Putamen (tissue), 1 donor: ENCODE results near the gene PPP1R12B.
"Not testable (repeated sequence)": the region's sequence is repeated elsewhere in the genome, so short reads cannot be mapped to it uniquely, and the experiment has no call there.

Experiments used
- DNase-seq: peaks from one replicate; pipeline ENCODE4 v3.0.0-alpha.2; 2016; ENCODE audit warnings: low spot score

PPP1R12B gene

GRCh38 chr1:202343652-202344349 lies 4.7 kb upstream of the PPP1R12B start:
- no peak for DNase-seq

DNA sequence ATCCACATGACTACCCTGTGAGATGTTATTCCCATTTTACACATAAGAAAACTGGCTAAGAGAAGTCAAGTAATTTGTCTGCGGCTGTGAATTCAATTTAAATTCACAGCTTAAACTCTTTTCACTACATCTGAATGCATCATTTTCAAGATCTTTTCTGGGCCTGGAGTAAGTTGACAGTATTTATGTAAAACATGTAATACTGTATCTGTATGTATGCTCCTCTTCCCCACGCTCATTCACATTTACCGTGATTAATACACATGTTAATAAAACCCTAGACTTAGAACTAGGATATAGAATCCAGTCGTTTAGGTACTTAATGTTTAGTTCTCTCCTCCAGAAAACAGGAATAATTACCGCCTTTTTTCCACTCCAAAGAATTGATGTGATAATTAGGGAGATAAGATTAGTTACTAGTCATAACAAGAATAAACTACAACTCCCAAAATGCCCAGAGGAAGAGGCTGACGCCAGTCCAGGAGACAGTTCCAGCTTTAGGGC lies 442 bp upstream of the PPP1R12B start:
- no peak for DNase-seq

GRCh38 chr1:202349206-202349928 lies 868 bp downstream of the PPP1R12B start:
- no peak for DNase-seq

- no peak for DNase-seq
These were observed 3.2 kb downstream of the PPP1R12B start for GRCh38 chr1:202351725-202352124.

GRCh38 chr1:202352583-202353197 lies 4.2 kb downstream of the PPP1R12B start:
- not testable (repeated sequence) for DNase-seq

DNA sequence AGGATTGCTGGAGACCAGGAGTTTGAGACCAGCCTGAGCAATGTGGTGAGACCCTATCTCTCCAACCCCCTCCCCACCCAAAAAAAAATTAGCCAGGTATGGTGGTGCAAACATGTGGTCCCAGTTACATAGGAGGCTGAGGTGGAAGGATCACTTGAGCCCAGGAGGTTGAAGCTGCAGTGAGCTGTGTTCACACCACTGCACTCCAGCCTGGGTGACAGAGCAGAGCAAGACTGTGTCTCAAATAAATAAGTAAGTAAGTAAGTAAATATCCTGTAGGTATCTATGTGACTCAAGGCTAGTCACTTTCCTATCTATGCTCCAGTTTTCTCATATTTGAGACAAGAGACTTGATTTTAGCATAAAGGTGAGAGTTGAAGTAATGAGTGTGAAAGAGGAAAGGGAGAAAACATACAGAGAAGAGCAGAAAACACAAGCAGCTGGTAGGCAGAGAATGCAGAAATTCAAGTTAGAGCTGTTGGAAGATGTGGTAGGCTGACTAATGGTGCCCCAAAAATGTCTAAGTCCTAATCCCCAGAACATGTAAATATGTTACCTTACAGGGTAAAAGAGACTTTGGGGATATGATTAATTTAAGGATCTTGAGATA lies 7.5 kb downstream of the PPP1R12B start:
- DNase-seq: no peak

DNA sequence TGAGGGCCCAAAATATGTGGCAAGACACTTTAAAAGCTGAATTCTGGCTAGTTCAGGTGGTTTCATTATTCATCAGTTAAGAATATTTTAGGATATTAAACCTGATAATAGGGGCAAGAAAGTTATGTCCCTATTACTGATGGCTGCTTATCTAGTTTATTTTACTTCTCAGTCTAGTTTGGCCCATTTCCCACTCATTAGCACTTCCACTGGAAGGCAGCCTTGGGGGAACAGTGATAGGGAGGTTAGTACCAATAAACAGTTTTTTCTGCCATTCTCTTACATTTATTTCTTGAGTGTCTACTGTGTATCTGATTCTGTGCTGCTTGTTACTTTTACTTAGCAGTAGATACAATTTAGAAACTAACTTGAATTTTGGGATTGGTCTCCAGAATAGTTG lies 9.0 kb downstream of the PPP1R12B start:
- no peak for DNase-seq

DNA sequence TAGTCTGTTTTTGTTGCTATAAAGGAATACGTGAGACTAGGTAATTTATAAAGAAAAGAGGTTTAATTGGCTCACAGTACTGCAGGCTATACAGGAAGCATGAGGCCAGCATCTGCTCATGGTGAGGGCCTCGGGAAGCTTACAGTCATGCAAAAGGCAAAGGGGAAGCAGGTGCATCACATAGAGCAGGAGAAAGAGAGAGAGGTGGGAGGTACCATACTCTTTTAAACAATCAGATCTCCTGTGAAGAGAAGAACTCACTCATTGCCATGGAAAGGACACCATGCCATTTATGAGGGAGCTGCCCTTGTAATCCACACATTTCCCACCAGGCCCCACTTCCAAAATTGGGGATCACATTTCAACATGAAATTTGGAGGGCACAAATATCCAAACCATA lies 12.7 kb downstream of the PPP1R12B start:
- DNase-seq: no peak

GRCh38 chr1:202361701-202362100 lies 13.2 kb downstream of the PPP1R12B start:
- no peak for DNase-seq

DNA sequence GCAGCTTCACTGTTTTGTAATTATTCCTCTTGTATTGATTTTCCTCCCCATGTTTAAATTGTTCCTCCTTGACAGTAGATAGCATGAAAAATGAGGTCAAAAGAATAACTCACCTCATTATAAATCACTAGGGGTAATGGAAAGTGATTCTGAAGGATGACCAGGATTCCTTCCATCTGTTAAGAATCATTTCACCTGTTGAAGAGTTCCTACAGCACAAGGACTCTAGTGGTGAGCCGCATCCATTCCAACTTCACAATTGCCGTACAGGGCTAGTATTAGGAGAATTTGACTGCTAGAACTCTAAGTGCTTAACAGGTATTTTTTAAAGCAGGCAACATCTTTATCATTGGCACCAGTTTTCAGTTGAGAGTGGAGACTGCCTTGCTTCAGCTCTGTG lies 13.7 kb downstream of the PPP1R12B start:
- DNase-seq: no peak

GRCh38 chr1:202365092-202365815 lies 16.8 kb downstream of the PPP1R12B start:
- no peak for DNase-seq

DNA sequence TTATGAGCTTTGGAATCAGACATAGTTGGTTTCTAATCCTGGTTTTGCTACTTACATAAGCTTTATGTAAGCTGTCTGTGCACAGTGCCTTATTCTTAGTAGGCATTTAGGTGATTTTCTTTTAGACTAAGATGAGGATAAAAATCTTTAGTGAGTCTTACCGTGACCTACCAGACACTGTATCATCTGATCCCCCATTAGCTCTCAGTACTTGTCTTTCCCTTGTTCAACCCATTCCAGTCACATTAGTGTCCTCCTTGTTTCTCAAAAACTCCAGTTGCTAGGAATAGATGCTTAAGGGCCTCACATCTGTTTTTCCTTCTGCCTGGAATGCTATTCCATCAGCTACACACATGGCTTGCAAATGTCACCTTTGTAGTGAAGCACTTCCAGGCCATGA lies 18.8 kb downstream of the PPP1R12B start:
- DNase-seq: peak; percentile 25

GRCh38 chr1:202370906-202371305 lies 22.4 kb downstream of the PPP1R12B start:
- DNase-seq: not testable (repeated sequence)

DNA sequence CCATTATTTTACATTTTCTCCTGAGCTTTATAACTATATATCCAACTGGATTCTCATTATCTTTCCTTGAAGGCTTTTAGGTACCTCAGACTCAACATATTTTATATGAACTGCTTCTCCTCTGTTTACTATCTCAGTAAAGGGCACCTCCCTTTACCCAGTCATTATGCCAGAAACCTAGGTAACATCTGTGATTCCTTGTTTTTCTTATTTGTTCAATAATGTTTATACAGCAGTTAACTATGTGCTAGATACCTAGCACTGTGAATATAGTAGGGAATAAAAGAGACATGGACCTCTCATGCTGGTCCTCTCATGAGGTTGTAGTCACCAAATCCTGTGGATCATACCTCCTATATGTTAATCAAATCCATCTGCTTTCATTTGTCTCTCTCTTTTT lies 25.6 kb downstream of the PPP1R12B start:
- no peak for DNase-seq

DNA sequence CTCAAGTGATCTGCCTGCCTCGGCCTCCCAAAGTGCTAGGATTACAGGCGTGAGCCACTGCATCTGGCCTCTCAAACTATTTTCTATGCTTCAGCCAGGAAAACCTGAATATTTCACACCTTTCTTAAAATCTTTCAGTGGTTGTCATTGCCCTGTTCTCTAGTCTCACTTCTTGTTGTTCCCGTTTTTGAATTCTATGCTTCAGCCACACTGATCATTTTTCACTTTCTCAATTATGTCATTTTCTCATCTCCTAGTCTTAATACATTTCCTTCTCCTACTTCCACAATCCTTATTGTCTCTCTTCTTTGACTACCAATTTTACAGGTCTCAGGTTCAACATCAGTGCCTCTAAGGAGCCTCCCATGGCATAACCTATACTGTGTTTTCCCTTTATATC lies 26.7 kb downstream of the PPP1R12B start:
- not testable (repeated sequence) for DNase-seq

GRCh38 chr1:202376247-202376646 lies 27.7 kb downstream of the PPP1R12B start:
- no peak for DNase-seq

DNA sequence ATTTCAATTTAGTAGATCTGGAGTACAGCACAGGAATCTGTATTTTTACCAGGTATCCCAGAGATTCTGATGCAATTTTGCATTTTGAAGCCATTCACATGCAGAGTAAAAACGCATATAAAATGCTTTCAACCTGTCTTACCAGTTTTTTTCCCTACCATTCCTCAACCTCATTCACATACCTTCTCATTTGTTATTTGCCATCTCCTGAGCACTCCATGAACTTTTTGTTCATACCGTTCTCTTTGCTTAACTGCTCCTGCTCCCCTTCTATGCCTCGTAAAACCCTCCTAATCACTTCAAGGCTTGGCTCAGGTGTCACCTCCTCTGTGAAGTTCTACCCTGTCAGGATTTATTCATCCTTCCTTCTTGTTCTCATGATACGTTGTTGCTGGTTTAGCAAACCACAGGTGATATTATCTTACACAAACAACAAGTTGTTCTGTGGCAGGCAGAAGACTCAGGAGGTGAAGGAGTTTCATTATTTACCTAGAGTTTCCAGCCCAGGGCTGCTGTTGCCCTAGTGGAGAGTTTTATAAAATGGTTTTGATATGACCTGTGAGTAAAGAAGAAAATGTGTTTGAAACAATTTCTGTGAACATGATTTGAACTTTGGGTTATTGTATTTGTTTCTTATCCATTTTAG lies 31.5 kb downstream of the PPP1R12B start:
- DNase-seq: not testable (repeated sequence)

- not testable (repeated sequence) for DNase-seq
These were observed 32.0 kb downstream of the PPP1R12B start for GRCh38 chr1:202380535-202380934.

- DNase-seq: not testable (repeated sequence)
These were observed 33.4 kb downstream of the PPP1R12B start for GRCh38 chr1:202381867-202382266.

DNA sequence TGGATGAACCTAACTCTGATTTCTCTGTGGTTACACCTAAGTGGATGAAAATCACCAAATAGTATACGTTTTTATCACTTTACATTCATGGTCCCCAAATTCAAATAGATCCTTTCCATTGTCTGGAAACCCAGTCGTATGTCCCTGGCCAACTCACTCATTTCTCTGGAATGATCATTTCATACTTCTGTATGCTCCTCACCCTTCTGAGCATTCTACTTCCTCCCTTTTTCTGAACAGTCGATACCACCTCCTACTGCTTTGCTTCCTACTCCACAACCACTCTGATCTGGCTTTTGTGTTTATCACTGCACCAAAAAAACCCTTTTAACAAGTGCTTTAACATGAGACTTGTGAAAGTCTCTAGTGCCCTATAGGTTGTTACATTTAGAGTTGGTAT lies 47.3 kb downstream of the PPP1R12B start:
- DNase-seq: not testable (repeated sequence)

- DNase-seq: no peak
These were observed 48.8 kb downstream of the PPP1R12B start for GRCh38 chr1:202397256-202397655.
